Astrocyte (in vitro differentiated cells and primary cell): ENCODE measurements around the gene ZBTB7C. TPM values are rescaled to one million over a fixed set of nuclear protein-coding genes. Genes with fewer than 3 reads are reported as not detected.

ENCODE experiments used
- DNase-seq: peaks from one replicate; pipeline ENCODE4 v3.0.0-alpha.2; 2010; ENCODE audit warnings: low read depth
- FAIRE-seq: peaks from 2 replicates; lab custom pipeline; 2011; peaks lifted over from hg19 to GRCh38; lab: Jason Lieb, UNC
- H2AFZ ChIP-seq: 2 replicates; pipeline ENCODE4 v1.6.0; 2012; ENCODE audit warnings: low read depth, low read length, inconsistent platforms
- H3K27ac ChIP-seq: 2 replicates; pipeline ENCODE4 v1.5.1; 2011; ENCODE audit warnings: low read depth, low read length, inconsistent platforms
- H3K27me3 ChIP-seq: 2 replicates; pipeline ENCODE4 v1.6.0; 2011; ENCODE audit warnings: low read length, inconsistent platforms; ENCODE audit not compliant: insufficient read depth
- H3K36me3 ChIP-seq: 2 replicates; pipeline ENCODE4 v1.5.1; 2011; ENCODE audit warnings: low read length, inconsistent platforms; ENCODE audit not compliant: insufficient read depth
- H3K4me1 ChIP-seq: 2 replicates; pipeline ENCODE4 v1.5.1; 2011; ENCODE audit warnings: low read length, inconsistent platforms; ENCODE audit not compliant: insufficient read depth
- H3K4me2 ChIP-seq: 2 replicates; pipeline ENCODE4 v1.6.0; 2012; ENCODE audit warnings: low read length, inconsistent platforms
- H3K4me3 ChIP-seq: 2 replicates; pipeline ENCODE4 v1.5.1; 2011; ENCODE audit warnings: low read depth, mild to moderate bottlenecking, low read length, inconsistent platforms; ENCODE audit not compliant: insufficient read depth
- H3K79me2 ChIP-seq: 2 replicates; pipeline ENCODE4 v1.6.0; 2012; ENCODE audit warnings: mild to moderate bottlenecking, low read length, inconsistent platforms; ENCODE audit not compliant: insufficient read depth
- H3K9ac ChIP-seq: 2 replicates; pipeline ENCODE4 v1.6.0; 2012; ENCODE audit warnings: mild to moderate bottlenecking, low read length, inconsistent platforms
- H3K9me3 ChIP-seq: 2 replicates; pipeline ENCODE4 v1.5.1; 2012; ENCODE audit warnings: low read depth, mild to moderate bottlenecking, low read length, inconsistent platforms; ENCODE audit not compliant: insufficient read depth
- H4K20me1 ChIP-seq: 2 replicates; pipeline ENCODE4 v1.6.0; 2012; ENCODE audit warnings: low read length, inconsistent platforms; ENCODE audit not compliant: insufficient read depth
- H3K27ac Mint-ChIP-seq: one replicate; pipeline ENCODE4 v1.8.0; 2021; ENCODE audit warnings: mild to moderate bottlenecking, mixed read lengths; ENCODE audit not compliant: unreplicated experiment
- H3K27me3 Mint-ChIP-seq: one replicate; pipeline ENCODE4 v1.8.0; 2021; ENCODE audit warnings: low read depth, mixed read lengths; ENCODE audit not compliant: unreplicated experiment
- H3K36me3 Mint-ChIP-seq: one replicate; pipeline ENCODE4 v1.8.0; 2021; ENCODE audit warnings: low read depth, mixed read lengths; ENCODE audit not compliant: unreplicated experiment
- H3K4me1 Mint-ChIP-seq: one replicate; pipeline ENCODE4 v1.8.0; 2021; ENCODE audit warnings: low read depth, mixed read lengths; ENCODE audit not compliant: unreplicated experiment
- H3K4me3 Mint-ChIP-seq: one replicate; pipeline ENCODE4 v1.8.0; 2021; ENCODE audit warnings: mild to moderate bottlenecking, moderate library complexity, mixed read lengths; ENCODE audit not compliant: unreplicated experiment
- H3K9me3 Mint-ChIP-seq: one replicate; pipeline ENCODE4 v1.8.0; 2021; ENCODE audit warnings: mild to moderate bottlenecking, mixed read lengths; ENCODE audit not compliant: unreplicated experiment
- EZH2 ChIP-seq: IDR thresholded peaks from 2 replicates; pipeline ENCODE4 v1.6.1; 2012; ENCODE audit warnings: mild to moderate bottlenecking, low read length, inconsistent platforms; ENCODE audit not compliant: insufficient read depth
- total RNA-seq: library from RNA; stranded (reverse); gene quantifications from 2 replicates; pipeline ENCODE4 v1.2.1, GENCODE V29; 2021
- TF ChIP-seq, protein P1 (sequence below): IDR thresholded peaks from 2 replicates; pipeline ENCODE4 v1.5.1; 2011; ENCODE audit warnings: low read depth, mild to moderate bottlenecking, inconsistent platforms, low read length, moderate library complexity; ENCODE audit not compliant: insufficient read depth

ZBTB7C gene
- total RNA-seq, 1 donor from 2014 or later: 1.0 TPM

DNA sequence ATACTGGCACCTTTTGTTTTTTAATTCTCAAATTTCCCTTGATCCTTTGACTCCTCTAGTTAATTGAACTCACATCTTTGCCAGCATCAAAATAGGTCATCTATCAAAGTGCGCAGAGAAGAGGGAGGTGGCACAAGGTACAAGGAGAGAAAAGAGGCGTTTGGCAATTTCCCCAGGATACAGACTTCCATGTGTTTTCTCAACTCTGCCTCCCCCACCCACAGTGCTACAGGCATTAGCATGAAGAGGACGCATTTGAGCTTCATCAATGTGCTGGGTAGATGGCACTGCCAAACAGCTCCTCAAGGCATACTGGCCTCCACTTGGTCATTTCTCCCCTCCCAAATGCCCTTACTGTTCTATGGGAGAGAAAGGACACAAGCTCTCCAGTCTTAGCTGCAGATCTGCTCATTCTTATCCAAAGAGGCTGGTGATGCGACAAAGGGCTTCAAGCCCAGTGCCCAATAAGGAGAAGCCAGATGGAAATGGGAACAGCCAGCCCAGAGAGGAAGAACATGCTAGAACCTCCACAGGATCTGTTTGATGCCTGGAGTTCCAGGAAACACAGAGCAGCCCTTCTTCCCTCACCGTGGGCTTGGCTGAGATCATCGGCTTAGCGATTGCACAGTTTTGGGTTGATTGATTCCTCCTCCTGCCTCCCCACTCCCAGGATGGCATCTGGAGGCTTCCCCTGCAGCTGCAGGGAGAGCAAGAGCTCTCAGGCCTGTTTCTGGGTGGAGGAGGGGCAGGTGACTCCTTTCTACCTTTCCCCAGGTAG lies 334.1 kb downstream of the ZBTB7C start:
- Histone ChIP-seq H3K9me3 (no peaks in the 10 kb centered on the region), H2AFZ (no peak overlapping the region), H3K9ac (no peak overlapping the region), H3K27ac (no peak overlapping the region), H3K4me3 (no peak overlapping the region), H3K79me2 (no peaks in the 10 kb centered on the region), H4K20me1 (no peaks in the 10 kb centered on the region), H3K4me1 (no peaks in the 10 kb centered on the region), H3K27me3 (peaks cover 4% of the 10 kb centered on the region), H3K4me2 (no peak overlapping the region), H3K36me3 (no peaks in the 10 kb centered on the region)
- Mint-ChIP-seq H3K36me3 (peaks cover 4% of the 10 kb centered on the region), H3K27ac (no peak overlapping the region), H3K4me1 (no peaks in the 10 kb centered on the region), H3K27me3 (peaks cover 54% of the 10 kb centered on the region), H3K4me3 (no peak overlapping the region), H3K9me3 (peaks cover 1% of the 10 kb centered on the region)
- FAIRE-seq: no peak
- TF ChIP-seq, protein P1, sequence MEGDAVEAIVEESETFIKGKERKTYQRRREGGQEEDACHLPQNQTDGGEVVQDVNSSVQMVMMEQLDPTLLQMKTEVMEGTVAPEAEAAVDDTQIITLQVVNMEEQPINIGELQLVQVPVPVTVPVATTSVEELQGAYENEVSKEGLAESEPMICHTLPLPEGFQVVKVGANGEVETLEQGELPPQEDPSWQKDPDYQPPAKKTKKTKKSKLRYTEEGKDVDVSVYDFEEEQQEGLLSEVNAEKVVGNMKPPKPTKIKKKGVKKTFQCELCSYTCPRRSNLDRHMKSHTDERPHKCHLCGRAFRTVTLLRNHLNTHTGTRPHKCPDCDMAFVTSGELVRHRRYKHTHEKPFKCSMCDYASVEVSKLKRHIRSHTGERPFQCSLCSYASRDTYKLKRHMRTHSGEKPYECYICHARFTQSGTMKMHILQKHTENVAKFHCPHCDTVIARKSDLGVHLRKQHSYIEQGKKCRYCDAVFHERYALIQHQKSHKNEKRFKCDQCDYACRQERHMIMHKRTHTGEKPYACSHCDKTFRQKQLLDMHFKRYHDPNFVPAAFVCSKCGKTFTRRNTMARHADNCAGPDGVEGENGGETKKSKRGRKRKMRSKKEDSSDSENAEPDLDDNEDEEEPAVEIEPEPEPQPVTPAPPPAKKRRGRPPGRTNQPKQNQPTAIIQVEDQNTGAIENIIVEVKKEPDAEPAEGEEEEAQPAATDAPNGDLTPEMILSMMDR: no peak
- TF ChIP-seq EZH2: no peak
- DNase-seq: no peak

DNA sequence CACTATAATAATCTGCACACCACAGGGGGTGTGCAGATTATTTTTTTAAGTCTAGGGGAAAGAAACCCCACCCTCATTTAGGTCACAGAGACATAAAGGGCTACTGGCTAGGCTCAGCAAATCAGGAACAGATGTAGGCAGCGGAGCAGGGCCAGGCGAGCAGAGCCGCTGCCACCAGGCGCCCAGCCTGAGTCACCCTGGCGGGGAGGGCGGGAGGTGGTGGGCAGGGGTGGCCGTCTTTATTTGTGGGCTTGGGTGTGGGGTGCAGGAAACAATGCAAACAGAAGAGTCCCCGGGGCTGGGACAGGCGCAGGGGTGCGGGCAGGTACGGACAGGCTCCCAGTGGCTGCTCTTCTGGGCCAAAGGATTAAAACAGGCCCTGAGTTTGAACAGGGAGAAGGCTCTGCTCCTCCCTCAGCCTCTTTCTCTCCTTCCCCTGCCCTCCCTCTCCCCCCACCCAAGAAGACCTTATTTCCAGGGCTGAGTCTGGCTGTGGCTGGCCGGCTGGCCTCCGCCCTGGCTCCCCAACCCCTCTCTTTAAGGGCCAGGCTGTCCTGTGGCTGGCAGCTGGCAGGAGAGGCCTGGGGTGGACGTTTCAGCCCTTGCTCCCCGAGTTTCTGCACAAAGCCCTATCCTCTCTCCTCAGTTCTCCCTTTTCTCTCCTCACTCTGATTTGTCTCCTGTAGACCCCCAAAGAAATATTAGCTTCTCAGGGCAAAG lies 335.8 kb downstream of the ZBTB7C start:
- Histone ChIP-seq H3K4me2 (no peak overlapping the region), H3K4me1 (no peaks in the 10 kb centered on the region), H3K27ac (no peak overlapping the region), H4K20me1 (no peaks in the 10 kb centered on the region), H2AFZ (no peak overlapping the region), H3K36me3 (no peaks in the 10 kb centered on the region), H3K79me2 (no peaks in the 10 kb centered on the region), H3K9ac (no peak overlapping the region), H3K27me3 (peaks cover 5% of the 10 kb centered on the region), H3K4me3 (no peak overlapping the region), H3K9me3 (no peaks in the 10 kb centered on the region)
- DNase-seq: no peak
- FAIRE-seq: no peak
- Mint-ChIP-seq H3K36me3 (peaks cover 4% of the 10 kb centered on the region), H3K4me3 (no peak overlapping the region), H3K27ac (no peak overlapping the region), H3K27me3 (peaks cover 58% of the 10 kb centered on the region), H3K9me3 (peaks cover 1% of the 10 kb centered on the region), H3K4me1 (no peaks in the 10 kb centered on the region)
- no peak for TF ChIP-seq EZH2
- TF ChIP-seq, protein P1: no peak
